GM12874 (cell line): Measurements from ENCODE around the gene TBXAS1.

ENCODE experiments used
- TF ChIP-seq, protein P1 (sequence below): IDR thresholded peaks from 2 replicates; pipeline ENCODE4 v1.5.1; 2011; ENCODE audit warnings: low read depth, mild to moderate bottlenecking, control low read depth, low read length, moderate library complexity; ENCODE audit not compliant: insufficient read depth

The TBXAS1 gene

GRCh38 chr7:139976838-139977656, 148.0 kb downstream of the TBXAS1 start:
- TF ChIP-seq, protein P1, sequence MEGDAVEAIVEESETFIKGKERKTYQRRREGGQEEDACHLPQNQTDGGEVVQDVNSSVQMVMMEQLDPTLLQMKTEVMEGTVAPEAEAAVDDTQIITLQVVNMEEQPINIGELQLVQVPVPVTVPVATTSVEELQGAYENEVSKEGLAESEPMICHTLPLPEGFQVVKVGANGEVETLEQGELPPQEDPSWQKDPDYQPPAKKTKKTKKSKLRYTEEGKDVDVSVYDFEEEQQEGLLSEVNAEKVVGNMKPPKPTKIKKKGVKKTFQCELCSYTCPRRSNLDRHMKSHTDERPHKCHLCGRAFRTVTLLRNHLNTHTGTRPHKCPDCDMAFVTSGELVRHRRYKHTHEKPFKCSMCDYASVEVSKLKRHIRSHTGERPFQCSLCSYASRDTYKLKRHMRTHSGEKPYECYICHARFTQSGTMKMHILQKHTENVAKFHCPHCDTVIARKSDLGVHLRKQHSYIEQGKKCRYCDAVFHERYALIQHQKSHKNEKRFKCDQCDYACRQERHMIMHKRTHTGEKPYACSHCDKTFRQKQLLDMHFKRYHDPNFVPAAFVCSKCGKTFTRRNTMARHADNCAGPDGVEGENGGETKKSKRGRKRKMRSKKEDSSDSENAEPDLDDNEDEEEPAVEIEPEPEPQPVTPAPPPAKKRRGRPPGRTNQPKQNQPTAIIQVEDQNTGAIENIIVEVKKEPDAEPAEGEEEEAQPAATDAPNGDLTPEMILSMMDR = no peak

GRCh38 chr7:139981511-139981895, 152.4 kb downstream of the TBXAS1 start:
- TF ChIP-seq, protein P1 = no peak

DNA sequence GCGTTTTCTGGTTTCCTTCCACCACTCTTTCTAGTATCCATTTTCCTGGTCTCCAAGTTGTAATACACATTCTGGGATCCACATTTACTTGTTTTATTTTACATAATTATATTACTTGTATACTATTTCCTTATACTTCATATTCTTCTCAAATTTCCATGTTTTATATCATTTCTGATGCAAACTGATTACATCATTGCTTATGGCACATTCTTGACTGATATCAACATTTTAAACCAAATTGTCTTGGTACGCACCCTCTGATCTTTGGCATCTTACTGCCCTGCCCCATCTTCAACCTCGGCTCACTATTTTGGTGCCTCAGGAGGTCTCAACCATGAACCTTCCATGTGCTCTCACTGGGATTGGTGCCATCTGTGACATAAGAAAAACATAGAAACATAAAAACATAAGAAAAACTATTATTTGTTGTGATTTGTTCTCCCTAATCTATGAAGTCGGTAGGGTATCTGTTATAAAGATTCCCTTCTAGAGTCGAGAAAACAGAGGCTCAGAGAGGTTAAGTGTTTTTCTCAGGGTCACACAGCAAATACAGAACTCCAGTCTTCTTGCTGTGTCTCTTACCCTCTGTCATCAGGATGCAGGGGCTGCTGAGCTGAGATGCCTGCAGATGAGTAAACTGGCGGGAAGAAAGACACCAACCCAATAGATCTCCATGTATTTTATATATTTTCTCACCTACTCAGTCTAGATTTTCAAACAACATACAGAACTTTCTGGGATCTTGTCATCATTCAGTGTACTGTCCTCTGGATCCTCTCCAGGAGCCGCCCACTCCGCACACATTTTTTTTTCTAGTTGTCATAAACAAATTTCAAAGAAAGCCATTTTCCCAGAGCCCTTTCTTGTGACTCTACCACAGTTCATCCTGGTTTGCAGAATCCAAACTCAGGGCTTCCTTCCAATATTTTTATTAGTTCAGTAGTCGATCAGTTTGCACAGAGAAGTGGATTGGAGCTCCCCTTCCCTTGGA, 154.2 kb downstream of the TBXAS1 start:
- TF ChIP-seq, protein P1 = no peak

DNA sequence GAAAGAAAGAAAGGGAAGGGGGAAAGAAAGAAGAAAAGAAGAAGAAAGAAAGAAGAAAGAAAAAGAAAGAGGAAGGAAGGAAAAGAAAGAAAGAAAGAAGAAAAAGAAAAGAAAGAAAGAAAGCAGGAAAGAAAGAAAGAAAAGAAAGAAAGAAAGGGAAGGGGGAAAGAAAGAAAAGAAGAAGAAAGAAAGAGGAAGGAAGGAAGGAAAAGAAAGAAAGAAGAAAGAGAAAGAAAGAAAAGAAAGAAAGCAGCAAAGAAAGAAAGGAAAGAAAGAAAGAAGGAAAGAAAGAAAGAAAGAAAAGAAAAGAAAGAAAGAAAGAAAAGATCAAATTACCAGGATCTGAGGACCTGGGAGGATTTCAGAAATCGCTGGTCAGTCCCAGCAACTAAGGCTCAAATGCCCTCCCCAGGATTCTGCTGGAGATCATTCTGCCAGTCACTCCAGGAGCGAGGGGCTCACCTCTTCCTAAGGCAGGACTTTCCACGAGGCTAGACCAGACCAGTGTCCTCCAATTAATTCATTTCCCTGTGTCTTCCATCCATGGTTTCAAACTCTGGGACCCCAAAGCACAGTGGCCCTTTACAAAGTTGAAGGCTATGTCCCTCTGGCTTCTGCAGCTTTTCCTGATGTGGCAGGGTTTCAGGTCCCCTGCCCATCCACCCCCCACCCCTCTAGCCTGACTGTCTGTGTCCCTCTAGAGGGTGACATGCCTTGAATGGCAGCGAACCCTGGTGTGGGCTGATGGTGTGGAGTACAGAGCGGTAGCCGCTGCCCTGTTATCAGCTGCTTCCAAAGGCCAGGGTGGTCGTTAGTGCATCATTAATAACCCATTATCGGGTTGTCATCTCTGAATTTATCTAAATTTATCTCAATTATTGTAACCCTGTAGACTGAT, 155.8 kb downstream of the TBXAS1 start:
- TF ChIP-seq, protein P1 = no peak

- TF ChIP-seq, protein P1 = no peak
Measured at GRCh38 chr7:139985811-139986210, 156.7 kb downstream of the TBXAS1 start.

DNA sequence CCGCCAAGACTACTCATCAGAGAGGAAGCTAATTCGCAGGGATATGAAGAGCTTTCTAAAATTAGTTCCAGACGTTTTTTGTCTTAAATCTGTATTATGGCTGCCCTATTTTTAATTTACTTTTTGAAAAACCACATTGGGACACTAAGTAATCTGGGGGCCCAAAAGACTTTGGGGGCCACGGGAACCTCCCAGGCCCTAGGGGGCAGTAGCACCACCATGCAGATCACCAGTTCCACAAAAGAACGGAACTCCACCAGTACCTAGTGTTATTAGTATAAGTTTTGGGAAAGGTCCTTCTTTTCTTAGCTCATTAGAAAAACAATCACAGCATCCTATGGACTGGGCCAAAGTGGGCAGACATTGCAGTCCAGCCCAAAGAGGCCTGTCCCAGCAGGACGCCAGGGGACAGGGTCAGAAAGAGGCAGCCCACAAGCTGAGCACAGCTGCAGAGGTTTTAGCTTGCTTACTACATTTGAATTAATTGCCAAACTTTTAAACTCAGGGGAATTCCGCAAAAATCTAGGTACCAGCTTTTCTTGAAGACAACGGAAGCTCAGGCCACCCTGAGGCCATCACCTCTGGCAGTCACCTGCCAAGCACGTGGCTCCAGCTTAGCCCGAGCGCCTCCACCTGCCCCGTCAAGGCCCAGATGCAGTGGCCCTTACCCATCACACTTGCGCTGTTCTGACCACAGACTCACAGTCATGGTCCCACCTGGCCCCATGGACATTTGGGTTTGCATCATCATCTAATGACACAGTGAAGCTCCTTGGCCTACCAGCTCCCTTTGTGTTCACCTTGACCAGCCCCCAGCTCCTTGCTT, 158.8 kb downstream of the TBXAS1 start:
- TF ChIP-seq, protein P1 = no peak
